Measurements from ENCODE around the gene DGKD.

- TF ChIP-seq CTCF (IDR thresholded peaks at IDR 0.05 in 4 of 5, conservative IDR thresholded peaks at IDR 0.05 in 1 of 5) (no peak), POLR2A (IDR thresholded peaks at IDR 0.05) (no peak)
Observed at GRCh38 chr2:233486778-233487552, 132.7 kb downstream of the DGKD start.
